Activated CD4-positive, alpha-beta memory T cell treated with anti-CD3 and anti-CD28 coated beads for 36 hours (primary cell): ENCODE data around the gene UPK3B. TPM values are rescaled to one million over a fixed set of nuclear protein-coding genes. Genes with fewer than 3 reads are reported as not detected.
"Not testable (repeated sequence)": the region's sequence is repeated elsewhere in the genome, so short reads cannot be mapped to it uniquely, and the experiment has no call there.

ENCODE experiments used
- CTCF ChIA-PET: fragments of 350-600 bp; sonication (Branson Sonifier 250); formaldehyde crosslinking; loops from one replicate; lab custom pipeline; 2021; ENCODE audit warnings: antibody characterized with exemption, inconsistent platforms; lab: Charles Lee
- POLR2A ChIA-PET: fragments of 350-600 bp; sonication (Branson Sonifier 250); formaldehyde crosslinking; loops from one replicate; lab custom pipeline; 2021; ENCODE audit warnings: antibody characterized with exemption; lab: Charles Lee
- DNase-seq: peaks from one replicate; pipeline ENCODE4 v3.0.0-alpha.2; 2020
- H3K27ac Mint-ChIP-seq: one replicate; pipeline ENCODE4 v1.8.0; 2021; ENCODE audit warnings: mixed read lengths
- H3K27me3 Mint-ChIP-seq: one replicate; pipeline ENCODE4 v1.8.0; 2021; ENCODE audit warnings: mixed read lengths
- H3K36me3 Mint-ChIP-seq: one replicate; pipeline ENCODE4 v1.8.0; 2021; ENCODE audit warnings: mixed read lengths
- H3K4me1 Mint-ChIP-seq: one replicate; pipeline ENCODE4 v1.8.0; 2021; ENCODE audit warnings: low read depth, mixed read lengths
- H3K4me3 Mint-ChIP-seq: one replicate; pipeline ENCODE4 v1.8.0; 2021; ENCODE audit warnings: mild to moderate bottlenecking, mixed read lengths
- H3K9me3 Mint-ChIP-seq: one replicate; pipeline ENCODE4 v1.8.0; 2021; ENCODE audit warnings: mixed read lengths
- intact Hi-C: fragments of 100-400 bp; cut with micrococcal nuclease; formaldehyde crosslinking; loops from one replicate; pipeline ENCODE4 v1.15.1; 2023
- total RNA-seq, 2 experiments: library from RNA; stranded (reverse); gene quantifications; one replicate each; pipeline ENCODE4 v1.2.3, GENCODE V29; 2021

The UPK3B gene
- total RNA-seq, 2 experiments from 2014 or later, result 0.65 to 1.6 TPM

- intact Hi-C loops, CTCF ChIA-PET, POLR2A ChIA-PET, DNase-seq, H3K27ac Mint-ChIP-seq, H3K9me3 Mint-ChIP-seq, H3K4me1 Mint-ChIP-seq, H3K27me3 Mint-ChIP-seq, H3K4me3 Mint-ChIP-seq, H3K36me3 Mint-ChIP-seq: not testable (repeated sequence)
Measured at GRCh38 chr7:76499201-76499923, 11.0 kb upstream of the UPK3B start.

GRCh38 chr7:76499924-76500241 is 10.5 kb upstream of the UPK3B start:
- DNase-seq, CTCF ChIA-PET, POLR2A ChIA-PET, H3K27ac Mint-ChIP-seq, H3K27me3 Mint-ChIP-seq, H3K36me3 Mint-ChIP-seq, H3K9me3 Mint-ChIP-seq, H3K4me3 Mint-ChIP-seq, intact Hi-C loops, H3K4me1 Mint-ChIP-seq: not testable (repeated sequence)

- H3K9me3 Mint-ChIP-seq, CTCF ChIA-PET, DNase-seq, POLR2A ChIA-PET, intact Hi-C loops, H3K4me3 Mint-ChIP-seq, H3K36me3 Mint-ChIP-seq, H3K27ac Mint-ChIP-seq, H3K27me3 Mint-ChIP-seq, H3K4me1 Mint-ChIP-seq: not testable (repeated sequence)
Measured at GRCh38 chr7:76502224-76502623, 8.1 kb upstream of the UPK3B start.

- H3K4me1 Mint-ChIP-seq, H3K27ac Mint-ChIP-seq, DNase-seq, H3K27me3 Mint-ChIP-seq, POLR2A ChIA-PET, intact Hi-C loops, CTCF ChIA-PET, H3K9me3 Mint-ChIP-seq, H3K4me3 Mint-ChIP-seq, H3K36me3 Mint-ChIP-seq: not testable (repeated sequence)
Measured at GRCh38 chr7:76502836-76503235, 7.5 kb upstream of the UPK3B start.

- H3K4me1 Mint-ChIP-seq, DNase-seq, H3K27ac Mint-ChIP-seq, H3K27me3 Mint-ChIP-seq, H3K9me3 Mint-ChIP-seq, intact Hi-C loops, H3K4me3 Mint-ChIP-seq, H3K36me3 Mint-ChIP-seq, CTCF ChIA-PET, POLR2A ChIA-PET: not testable (repeated sequence)
Measured at GRCh38 chr7:76503244-76503643, 7.1 kb upstream of the UPK3B start.

- H3K27me3 Mint-ChIP-seq, POLR2A ChIA-PET, CTCF ChIA-PET, DNase-seq, H3K4me3 Mint-ChIP-seq, intact Hi-C loops, H3K27ac Mint-ChIP-seq, H3K4me1 Mint-ChIP-seq, H3K36me3 Mint-ChIP-seq, H3K9me3 Mint-ChIP-seq: not testable (repeated sequence)
Measured at GRCh38 chr7:76504351-76505167, 5.8 kb upstream of the UPK3B start.

GRCh38 chr7:76505168-76506080 is 4.9 kb upstream of the UPK3B start:
- Mint-ChIP-seq H3K4me3 (no peak overlapping the region), H3K36me3 (peaks cover 2% of the 10 kb centered on the region), H3K9me3 (no peaks in the 10 kb centered on the region), H3K27ac (no peak overlapping the region), H3K4me1 (no peaks in the 10 kb centered on the region), H3K27me3 (no peaks in the 10 kb centered on the region)
- POLR2A ChIA-PET, result no interaction called here
- CTCF ChIA-PET, result no interaction called here
- intact Hi-C loops, result no loop called here
- DNase-seq, result no peak

GRCh38 chr7:76506081-76506440 is 4.3 kb upstream of the UPK3B start:
- Mint-ChIP-seq H3K27ac (no peak overlapping the region), H3K4me1 (no peaks in the 10 kb centered on the region), H3K4me3 (no peak overlapping the region), H3K27me3 (no peaks in the 10 kb centered on the region), H3K36me3 (peaks cover 2% of the 10 kb centered on the region), H3K9me3 (no peaks in the 10 kb centered on the region)
- intact Hi-C loops, result no loop called here
- ChIA-PET CTCF (no interaction called here), POLR2A (no interaction called here)
- no peak for DNase-seq

GRCh38 chr7:76506643-76507042 is 3.7 kb upstream of the UPK3B start:
- H3K27me3 Mint-ChIP-seq, H3K9me3 Mint-ChIP-seq, POLR2A ChIA-PET: not testable (repeated sequence)

GRCh38 chr7:76507723-76508406 is 2.5 kb upstream of the UPK3B start:
- Mint-ChIP-seq H3K27me3 (no peaks in the 10 kb centered on the region), H3K4me1 (no peaks in the 10 kb centered on the region), H3K27ac (no peak overlapping the region), H3K36me3 (no peaks in the 10 kb centered on the region), H3K9me3 (no peaks in the 10 kb centered on the region), H3K4me3 (no peak overlapping the region)
- no peak for DNase-seq
- intact Hi-C loops, result no loop called here
- ChIA-PET POLR2A (no interaction called here), CTCF (no interaction called here)

More at GRCh38 chr7:76506643-76507042, 3.7 kb upstream of the UPK3B start:
- H3K36me3 Mint-ChIP-seq, DNase-seq, H3K27ac Mint-ChIP-seq, H3K4me1 Mint-ChIP-seq, CTCF ChIA-PET, H3K4me3 Mint-ChIP-seq, intact Hi-C loops: not testable (repeated sequence)

GRCh38 chr7:76511200-76511910 is 1.0 kb downstream of the UPK3B start:
- H3K27me3 Mint-ChIP-seq, H3K9me3 Mint-ChIP-seq, H3K36me3 Mint-ChIP-seq, H3K4me1 Mint-ChIP-seq, H3K27ac Mint-ChIP-seq, intact Hi-C loops, DNase-seq, H3K4me3 Mint-ChIP-seq, POLR2A ChIA-PET, CTCF ChIA-PET: not testable (repeated sequence)
